VCaP (cell line): Measurements from ENCODE around the gene ZNFX1.

Source experiments
- H3K27ac ChIP-seq: fragments of 450-650 bp; 2 replicates; pipeline ENCODE4 v1.5.1; 2017
- CTCF ChIP-seq: fragments of 450-650 bp; conservative IDR thresholded peaks from 2 replicates; pipeline ENCODE4 v1.5.1; 2017; ENCODE audit warnings: mild to moderate bottlenecking, moderate library complexity

Gene ZNFX1

GRCh38 chr20:49276161-49276960 is 1.5 kb downstream of the ZNFX1 start:
- no peak for TF ChIP-seq CTCF
- peak overlapping the region; percentile 94 for H3K27ac ChIP-seq

DNA sequence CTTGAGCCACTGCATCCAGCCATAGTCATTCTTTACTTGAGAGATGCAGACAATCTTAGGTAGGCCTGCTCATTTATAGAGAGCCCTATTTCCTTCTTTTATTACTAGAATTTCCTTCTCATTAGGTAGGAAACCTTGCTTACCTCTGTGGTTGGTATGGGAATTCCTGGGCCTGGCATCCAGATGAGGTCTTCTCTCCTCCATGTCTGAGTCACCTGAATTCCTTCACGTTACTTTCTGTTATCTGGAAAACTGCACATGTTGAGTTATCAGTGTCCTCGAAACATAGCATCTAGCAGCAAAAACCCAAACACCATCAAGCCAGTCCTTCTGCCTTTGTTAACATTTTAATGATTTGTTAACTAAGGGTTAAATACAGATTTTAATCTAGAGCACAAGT is 2.2 kb downstream of the ZNFX1 start:
- no peak for TF ChIP-seq CTCF
- H3K27ac ChIP-seq: peak overlapping the region; percentile 94

DNA sequence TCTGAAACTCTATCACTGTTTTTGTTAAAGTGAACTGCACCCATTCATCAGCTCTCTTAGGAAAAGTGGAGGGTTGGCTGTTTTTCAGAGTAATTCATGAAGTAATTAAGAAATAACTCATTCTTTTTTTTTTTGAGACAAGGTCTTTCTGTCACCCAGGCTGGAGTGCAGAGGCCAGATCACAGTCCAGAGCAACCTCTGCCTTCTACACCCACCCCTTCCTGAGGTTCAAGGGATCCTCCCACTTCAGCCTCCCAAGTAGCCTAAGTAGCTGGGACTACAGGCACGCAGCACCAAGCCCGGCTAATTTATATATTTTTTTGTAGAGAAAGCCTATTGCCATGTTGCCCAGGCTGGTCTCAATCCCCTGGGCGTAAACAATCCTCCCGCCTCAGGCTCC is 2.6 kb downstream of the ZNFX1 start:
- peak overlapping the region; percentile 94; the same call in 1 of the 2 replicates for H3K27ac ChIP-seq
- TF ChIP-seq CTCF: no peak

- no peak for TF ChIP-seq CTCF
- H3K27ac ChIP-seq: no peak overlapping the region
Measured at GRCh38 chr20:49273696-49274277, 4.1 kb downstream of the ZNFX1 start.

- TF ChIP-seq CTCF: no peak
- no peak overlapping the region for H3K27ac ChIP-seq
Measured at GRCh38 chr20:49272654-49273053, 5.2 kb downstream of the ZNFX1 start.

GRCh38 chr20:49270736-49271135 is 7.1 kb downstream of the ZNFX1 start:
- H3K27ac ChIP-seq: no peak overlapping the region
- no peak for TF ChIP-seq CTCF

DNA sequence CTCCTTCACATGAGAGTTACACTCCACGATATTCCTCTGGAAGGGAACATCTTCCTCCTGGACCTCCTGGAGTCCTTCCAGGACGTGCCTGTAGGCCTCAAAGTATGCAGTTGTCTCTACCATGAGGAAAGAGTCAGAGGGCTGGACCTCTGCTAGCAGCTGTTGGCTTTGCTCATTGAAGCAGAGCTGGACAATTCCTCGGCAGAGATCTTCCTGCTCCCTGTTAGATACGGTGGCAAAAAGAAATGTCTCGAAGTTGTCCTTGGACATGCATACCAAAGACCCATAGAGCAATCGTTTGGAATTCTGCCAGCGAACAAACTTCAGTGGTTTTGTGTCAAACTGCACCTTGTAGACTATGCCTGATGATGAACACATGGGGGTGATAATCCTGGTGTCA is 7.7 kb downstream of the ZNFX1 start:
- H3K27ac ChIP-seq: no peak overlapping the region
- TF ChIP-seq CTCF: no peak
